GM13977 (cell line): Measurements from ENCODE around the gene TXNDC17.

ENCODE experiments used
- DNase-seq: peaks from one replicate; pipeline ENCODE4 v3.0.0; 2012; ENCODE audit warnings: low spot score
- CTCF ChIP-seq: IDR thresholded peaks from 2 replicates; pipeline ENCODE4 v1.5.1; 2012; ENCODE audit warnings: mild to moderate bottlenecking, control low read depth; ENCODE audit not compliant: insufficient read depth; ENCODE audit errors: extremely low read depth, missing control alignments
- in situ Hi-C: fragments of 300-500 bp; cut with MboI; formaldehyde crosslinking; loops from one replicate; pipeline ENCODE4 v1.12.0; 2022; ENCODE audit warnings: low sequenced_read_pairs, low pct_unique_long_range_greater_than_20kb, mixed read lengths, inconsistent platforms; ENCODE audit not compliant: unreplicated experiment

Gene TXNDC17

GRCh38 chr17:6611231-6611630, 29.6 kb upstream of the TXNDC17 start:
- no peak for DNase-seq
- no peak for TF ChIP-seq CTCF
- in situ Hi-C loops = no loop called here

GRCh38 chr17:6623941-6624340, 16.9 kb upstream of the TXNDC17 start:
- in situ Hi-C loops = no loop called here
- no peak for TF ChIP-seq CTCF
- no peak for DNase-seq

GRCh38 chr17:6626616-6627015, 14.2 kb upstream of the TXNDC17 start:
- in situ Hi-C loops = no loop called here
- no peak for DNase-seq
- TF ChIP-seq CTCF = no peak

GRCh38 chr17:6627019-6627418, 13.8 kb upstream of the TXNDC17 start:
- in situ Hi-C loops = no loop called here
- no peak for DNase-seq
- TF ChIP-seq CTCF = no peak

GRCh38 chr17:6630390-6630789, 10.5 kb upstream of the TXNDC17 start:
- no peak for TF ChIP-seq CTCF
- in situ Hi-C loops = no loop called here

GRCh38 chr17:6632530-6632929, 8.3 kb upstream of the TXNDC17 start:
- no peak for DNase-seq
- TF ChIP-seq CTCF = no peak
- in situ Hi-C loops = no loop called here

More at GRCh38 chr17:6630390-6630789, 10.5 kb upstream of the TXNDC17 start:
- DNase-seq = no peak

- in situ Hi-C loops = no loop called here
- no peak for DNase-seq
- TF ChIP-seq CTCF = no peak
These were observed 7.6 kb upstream of the TXNDC17 start for GRCh38 chr17:6633263-6633662.
